Left lung (tissue), 10 donors: ENCODE results near the gene TTPAL. TPM values are rescaled to one million over a fixed set of nuclear protein-coding genes. Genes with fewer than 3 reads are reported as not detected.

Experiments
- ATAC-seq: fragments of 200-7000 bp; cut with Tn5 transposase; one replicate; pipeline ENCODE4 v1.9.1; 2020; ENCODE audit warnings: moderate library complexity
- DNase-seq, 4 donors: peaks; one replicate each; pipeline ENCODE4 v3.0.0-alpha.2; 2013 to 2020
- H3K27ac ChIP-seq, 2 donors: fragments of 200-600 bp; sonication (generic) in 1 of 2; one replicate each; pipeline versions ENCODE4 v1.5.0 to v1.8.0; 2020 to 2021
- H3K27me3 ChIP-seq, 2 donors: fragments of 200-600 bp; sonication (generic) in 1 of 2; one replicate each; pipeline versions ENCODE4 v1.5.0 to v1.8.0; 2020 to 2021
- H3K36me3 ChIP-seq, 2 donors: fragments of 200-600 bp; sonication (generic) in 1 of 2; one replicate each; pipeline versions ENCODE4 v1.5.0 to v1.8.0; 2020 to 2021
- H3K4me1 ChIP-seq, 2 donors: fragments of 200-600 bp; one replicate each; pipeline ENCODE4 v1.8.0; 2021
- H3K4me3 ChIP-seq, 2 donors: fragments of 200-600 bp; sonication (generic) in 1 of 2; one replicate each; pipeline versions ENCODE4 v1.5.0 to v1.8.0; 2020 to 2021; ENCODE audit warnings: mild to moderate bottlenecking in 1 of 2
- H3K9me3 ChIP-seq, 2 donors: fragments of 200-600 bp; sonication (generic) in 1 of 2; one replicate each; pipeline versions ENCODE4 v1.5.0 to v1.8.0; 2020 to 2021
- intact Hi-C, 2 donors: fragments of 100-400 bp; cut with DNase I; formaldehyde crosslinking; loops; one replicate each; pipeline versions ENCODE4 v1.11.2 to v1.14.2; 2022
- polyA plus RNA-seq, 6 donors: library from polyadenylated mRNA; unstranded; fragments of 120-200 nt; gene quantifications; one replicate each; pipeline ENCODE4 v1.2.1, GENCODE V29; 2013; ENCODE audit not compliant: insufficient read length in 6 of 6
- total RNA-seq, 2 donors: library from RNA; stranded (reverse); fragmentation: NEBNext Ultra II Directional; extraction: Animal tissue kit (Norgen Biotek cat#: 25700); gene quantifications; one replicate each; pipeline ENCODE4 v1.2.1, GENCODE V29; 2021
- TF ChIP-seq, protein P1 (sequence below), 2 donors: fragments of 200-600 bp; sonication (generic) in 1 of 2; IDR thresholded peaks; one replicate each; pipeline versions ENCODE4 v1.5.0 to v1.8.0; 2021; ENCODE audit warnings: antibody characterized with exemption in 2 of 2
- donor health status: DM: no; HTN: yes; CAD: no.
- donor health status: DM: no; HTN: no; CAD: no.

TTPAL gene
- total and polyA plus RNA-seq, 8 donors = 9.0 to 15.1 (median 11.7) TPM

DNA sequence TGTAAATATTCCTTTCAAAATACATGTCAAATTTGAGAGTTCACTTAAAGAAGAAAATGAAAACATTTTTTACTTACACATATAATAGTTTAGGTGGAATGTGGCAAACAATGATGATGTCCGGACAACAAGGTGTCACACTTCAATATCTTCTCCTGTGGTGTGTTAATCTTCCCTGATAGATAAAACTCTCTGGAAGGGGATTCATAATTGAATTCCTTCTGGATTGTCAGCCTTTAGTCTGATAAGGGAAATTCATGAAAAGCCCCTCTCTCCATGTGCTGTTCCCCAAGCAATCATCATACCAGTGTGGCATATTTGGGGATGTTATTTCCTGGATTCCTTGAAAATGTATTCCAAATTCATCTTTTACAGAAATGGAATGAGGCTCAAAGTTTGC lies 47.2 kb downstream of the TTPAL start:
- H3K4me3 ChIP-seq = no peak overlapping the region
- H3K27ac ChIP-seq = peak overlapping the region in 1 of 2 donors; percentile 91
- no peak for ATAC-seq
- H3K36me3 ChIP-seq = no peaks in the 10 kb centered on the region
- H3K4me1 ChIP-seq = peaks cover 24 to 40% of the 10 kb centered on the region in 2 donors
- DNase-seq = no peak
- no peaks in the 10 kb centered on the region for H3K9me3 ChIP-seq
- intact Hi-C loops = no loop called here
- TF ChIP-seq, protein P1, sequence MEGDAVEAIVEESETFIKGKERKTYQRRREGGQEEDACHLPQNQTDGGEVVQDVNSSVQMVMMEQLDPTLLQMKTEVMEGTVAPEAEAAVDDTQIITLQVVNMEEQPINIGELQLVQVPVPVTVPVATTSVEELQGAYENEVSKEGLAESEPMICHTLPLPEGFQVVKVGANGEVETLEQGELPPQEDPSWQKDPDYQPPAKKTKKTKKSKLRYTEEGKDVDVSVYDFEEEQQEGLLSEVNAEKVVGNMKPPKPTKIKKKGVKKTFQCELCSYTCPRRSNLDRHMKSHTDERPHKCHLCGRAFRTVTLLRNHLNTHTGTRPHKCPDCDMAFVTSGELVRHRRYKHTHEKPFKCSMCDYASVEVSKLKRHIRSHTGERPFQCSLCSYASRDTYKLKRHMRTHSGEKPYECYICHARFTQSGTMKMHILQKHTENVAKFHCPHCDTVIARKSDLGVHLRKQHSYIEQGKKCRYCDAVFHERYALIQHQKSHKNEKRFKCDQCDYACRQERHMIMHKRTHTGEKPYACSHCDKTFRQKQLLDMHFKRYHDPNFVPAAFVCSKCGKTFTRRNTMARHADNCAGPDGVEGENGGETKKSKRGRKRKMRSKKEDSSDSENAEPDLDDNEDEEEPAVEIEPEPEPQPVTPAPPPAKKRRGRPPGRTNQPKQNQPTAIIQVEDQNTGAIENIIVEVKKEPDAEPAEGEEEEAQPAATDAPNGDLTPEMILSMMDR (IDR thresholded peaks at IDR 0.05) = no peak
- H3K27me3 ChIP-seq = no peaks in the 10 kb centered on the region

DNA sequence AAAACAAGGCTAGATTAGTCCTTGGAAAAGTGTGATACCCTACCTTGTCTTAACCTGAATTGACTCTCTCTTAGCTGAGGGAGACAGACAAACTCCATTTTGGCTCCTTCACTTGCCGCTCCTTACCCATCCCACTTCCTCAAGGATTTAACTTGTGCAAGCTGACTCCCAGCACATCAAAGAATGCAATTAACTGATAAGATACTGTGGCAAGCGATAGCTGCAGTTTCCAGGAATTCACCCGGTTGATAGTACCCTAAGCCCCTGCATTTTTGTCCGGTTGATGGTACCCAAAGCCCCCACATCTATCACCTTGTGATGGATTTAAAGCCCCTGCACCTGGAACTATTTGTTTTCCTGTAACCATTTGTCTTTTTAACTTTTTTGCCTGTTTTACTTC lies 48.1 kb downstream of the TTPAL start:
- TF ChIP-seq, protein P1 (IDR thresholded peaks at IDR 0.05) = no peak
- ATAC-seq = no peak
- no peaks in the 10 kb centered on the region for H3K27me3 ChIP-seq
- intact Hi-C loops = no loop called here
- no peak overlapping the region for H3K4me3 ChIP-seq
- no peak for DNase-seq
- H3K27ac ChIP-seq = no peak overlapping the region
- peaks cover 24 to 31% of the 10 kb centered on the region in 2 donors for H3K4me1 ChIP-seq
- no peaks in the 10 kb centered on the region for H3K9me3 ChIP-seq
- H3K36me3 ChIP-seq = no peaks in the 10 kb centered on the region

DNA sequence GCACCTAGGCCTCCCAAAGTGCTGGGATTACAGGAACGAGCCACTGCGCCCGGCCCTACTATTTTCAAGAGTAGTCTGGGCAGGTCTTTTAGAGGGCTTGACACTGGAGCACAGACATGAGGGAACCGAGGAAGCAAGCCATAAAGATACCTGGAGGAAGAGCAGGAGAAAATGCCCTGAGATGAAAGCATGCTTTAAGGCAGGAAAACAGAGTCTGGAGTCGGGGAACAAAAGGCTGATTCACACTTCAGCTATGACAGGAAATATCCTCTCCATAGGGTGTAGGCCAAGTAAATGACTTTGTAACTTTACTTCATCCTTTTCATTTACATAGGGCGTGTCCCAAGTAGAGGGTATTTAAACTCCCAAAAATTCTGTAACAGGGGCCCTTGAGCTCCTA lies 50.5 kb downstream of the TTPAL start:
- Histone ChIP-seq H3K27ac (no peak overlapping the region), H3K9me3 (no peaks in the 10 kb centered on the region), H3K27me3 (no peaks in the 10 kb centered on the region), H3K36me3 (no peaks in the 10 kb centered on the region), H3K4me1 (peaks cover 4 to 10% of the 10 kb centered on the region in 2 donors), H3K4me3 (no peak overlapping the region)
- intact Hi-C loops = no loop called here
- TF ChIP-seq, protein P1 (IDR thresholded peaks at IDR 0.05) = no peak
- ATAC-seq = no peak
- no peak for DNase-seq

DNA sequence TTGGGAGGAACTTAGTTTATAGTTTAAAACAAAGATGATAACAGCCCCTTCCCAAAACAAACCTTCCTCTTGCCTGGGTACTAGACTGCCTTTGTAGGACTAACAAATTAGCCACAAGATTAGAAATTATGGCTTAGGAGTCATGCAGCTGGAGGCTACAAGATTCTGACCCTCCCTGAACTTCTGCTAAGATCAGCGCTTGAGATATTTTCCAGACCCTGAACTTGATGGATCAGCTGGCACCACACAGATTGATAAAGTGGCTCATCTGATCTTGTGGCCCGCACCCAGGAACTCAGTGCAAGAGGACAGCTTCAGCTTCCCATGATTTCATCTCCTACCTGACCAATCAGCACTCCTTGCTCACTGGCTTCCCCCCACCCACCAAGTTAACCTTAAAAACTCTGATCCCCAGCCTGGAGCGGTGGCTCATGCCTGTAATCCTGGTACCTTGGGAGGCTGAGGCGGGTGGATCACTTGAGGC lies 52.1 kb downstream of the TTPAL start:
- TF ChIP-seq, protein P1 (IDR thresholded peaks at IDR 0.05) = no peak
- H3K4me3 ChIP-seq = no peak overlapping the region
- intact Hi-C loops = no loop called here
- H3K27ac ChIP-seq = no peak overlapping the region
- H3K9me3 ChIP-seq = no peaks in the 10 kb centered on the region
- peaks cover 0 to 5% of the 10 kb centered on the region in 2 donors for H3K27me3 ChIP-seq
- H3K36me3 ChIP-seq = no peaks in the 10 kb centered on the region
- no peak for DNase-seq
- ATAC-seq = no peak
- peaks cover 1 to 18% of the 10 kb centered on the region in 2 donors for H3K4me1 ChIP-seq

DNA sequence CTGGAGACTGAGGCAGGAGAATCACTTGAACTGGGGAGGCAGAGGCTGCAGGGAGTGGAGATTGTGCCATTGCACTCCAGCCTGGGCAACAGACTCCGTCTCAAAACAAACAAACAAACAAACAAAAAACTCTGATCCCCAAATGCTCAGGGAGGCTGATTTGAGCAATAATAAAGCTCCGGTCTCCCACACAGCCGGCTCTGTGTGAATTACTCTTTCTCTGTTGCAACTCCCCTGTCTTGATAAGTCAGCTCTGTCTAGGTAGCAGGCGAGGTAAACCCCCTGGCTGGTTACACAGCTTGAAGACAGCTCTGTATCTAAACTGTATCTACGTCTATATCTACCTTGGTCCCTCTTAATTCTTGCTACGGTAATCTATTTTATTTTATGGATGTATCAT lies 52.6 kb downstream of the TTPAL start:
- no peaks in the 10 kb centered on the region for H3K9me3 ChIP-seq
- peaks cover 0 to 5% of the 10 kb centered on the region in 2 donors for H3K27me3 ChIP-seq
- H3K4me1 ChIP-seq = peaks cover 0 to 21% of the 10 kb centered on the region in 2 donors
- H3K4me3 ChIP-seq = no peak overlapping the region
- TF ChIP-seq, protein P1 (IDR thresholded peaks at IDR 0.05) = no peak
- H3K36me3 ChIP-seq = no peaks in the 10 kb centered on the region
- DNase-seq (no peak), ATAC-seq (no peak)
- H3K27ac ChIP-seq = no peak overlapping the region
- intact Hi-C loops = no loop called here
